Glomerular endothelial cell (primary cell): ENCODE data around the gene TBCC. TPM values are rescaled to one million over a fixed set of nuclear protein-coding genes. Genes with fewer than 3 reads are reported as not detected.

Source experiments
- DNase-seq: peaks from one replicate; pipeline ENCODE4 v3.0.0-alpha.2; 2011; ENCODE audit warnings: low read depth, low spot score; ENCODE audit errors: extremely low read depth
- total RNA-seq: library from RNA; depleted of rRNA; stranded (reverse); fragments of >200 nt; gene quantifications from 2 replicates; pipeline ENCODE4 v1.2.3, GENCODE V29; 2015

Gene TBCC
- total RNA-seq, 1 donor from 2014 or later: 36.2 TPM

GRCh38 chr6:42702200-42702599 lies 43.7 kb downstream of the TBCC start:
- DNase-seq: no peak

GRCh38 chr6:42698217-42698616 lies 47.7 kb downstream of the TBCC start:
- DNase-seq: no peak

- DNase-seq: no peak
Measured at GRCh38 chr6:42697268-42697655, 48.6 kb downstream of the TBCC start.

GRCh38 chr6:42696526-42697267 lies 49.2 kb downstream of the TBCC start:
- DNase-seq: no peak

GRCh38 chr6:42694586-42694985 lies 51.3 kb downstream of the TBCC start:
- DNase-seq: no peak

Other genes starting within 250 kb of the TBCC start
- 15.8 and 17.4 TPM in 2 replicates for gene UBR2, start 182.1 kb downstream of the TBCC start, total RNA-seq
- 0.15 and 0.29 TPM in 2 replicates for gene PRPH2, start 23.5 kb downstream of the TBCC start, total RNA-seq
- 5.5 and 6.2 TPM in 2 replicates for gene BICRAL, start 35.9 kb upstream of the TBCC start, total RNA-seq
- gene RPL7L1, start 133.5 kb upstream of the TBCC start, total RNA-seq: 93.3 and 108 TPM in 2 replicates
- gene PTCRA, start 169.9 kb upstream of the TBCC start, total RNA-seq: not detected in 2 replicates
- 52.2 and 58.1 TPM in 2 replicates for gene CNPY3, start 183.4 kb upstream of the TBCC start, total RNA-seq
- not detected in 2 replicates for gene GNMT, start 214.7 kb upstream of the TBCC start, total RNA-seq
- gene PEX6, start 233.1 kb upstream of the TBCC start, total RNA-seq: 22.3 and 22.5 TPM in 2 replicates
- 56.4 and 60.8 TPM in 2 replicates for gene PPP2R5D, start 238.5 kb upstream of the TBCC start, total RNA-seq